B cell (primary cell): ENCODE data around the gene SLC4A5. TPM values are rescaled to one million over a fixed set of nuclear protein-coding genes. Genes with fewer than 3 reads are reported as not detected.

Experiments used
- ATAC-seq: fragments of 200-7000 bp; cut with Tn5 transposase; one replicate; pipeline ENCODE4 v1.10.0; 2021; ENCODE audit warnings: low read depth, mild to moderate bottlenecking, moderate number of reproducible peaks, moderate library complexity
- CTCF ChIA-PET: fragments of 350-600 bp; sonication (Branson Sonifier 250); formaldehyde crosslinking; loops from one replicate; lab custom pipeline; 2021; ENCODE audit warnings: antibody characterized with exemption, inconsistent platforms; lab: Charles Lee
- POLR2A ChIA-PET: fragments of 350-600 bp; sonication (Branson Sonifier 250); formaldehyde crosslinking; loops from one replicate; lab custom pipeline; 2021; ENCODE audit warnings: antibody characterized with exemption; lab: Charles Lee
- DNase-seq: peaks from one replicate; pipeline ENCODE4 v3.0.0; 2013
- H2AFZ ChIP-seq: 2 replicates; pipeline ENCODE4 v1.6.1; 2012; ENCODE audit warnings: mild to moderate bottlenecking, low read depth, low read length; ENCODE audit not compliant: insufficient read depth, poor library complexity, severe bottlenecking
- H3K27ac ChIP-seq, 2 donors: 1 replicate in 1 of 2; 2 replicates in 1 of 2; pipeline ENCODE4 v1.5.1; 2012 to 2013; ENCODE audit warnings: low read length in 2 of 2, mild to moderate bottlenecking in 2 of 2, moderate library complexity in 1 of 2
- H3K27me3 ChIP-seq, 4 experiments: fragments of 200-600 bp in 1 of 4; sonication (generic) in 1 of 4; replicated peaks in 1 of 4; 1 replicate in 2 of 4; 2 replicates in 2 of 4; pipeline versions ENCODE4 v1.6.1 to v1.7.0; 2013 to 2016; ENCODE audit warnings: low read length in 3 of 4, mild to moderate bottlenecking in 2 of 4, mixed read lengths in 1 of 4, moderate library complexity in 1 of 4; ENCODE audit not compliant: insufficient read depth in 4 of 4, control insufficient read depth in 3 of 4; ENCODE audit errors: control extremely low read depth in 1 of 4
- H3K36me3 ChIP-seq, 2 experiments: replicated peaks in 1 of 2; 1 replicate in 1 of 2; 2 replicates in 1 of 2; pipeline versions ENCODE4 v1.6.1 to v1.7.1; 2013; ENCODE audit warnings: low read length in 1 of 2; ENCODE audit not compliant: insufficient read depth in 2 of 2, control insufficient read depth in 1 of 2; ENCODE audit errors: control extremely low read depth in 1 of 2, extremely low read depth in 1 of 2
- H3K4me1 ChIP-seq, 2 donors: fragments of 200-600 bp in 1 of 2; sonication (generic) in 1 of 2; 1 replicate in 1 of 2; 2 replicates in 1 of 2; pipeline versions ENCODE4 v1.5.1 to v1.6.1; 2013 to 2017; ENCODE audit warnings: low read length in 2 of 2; ENCODE audit not compliant: control insufficient read depth in 2 of 2, insufficient read depth in 2 of 2
- H3K4me2 ChIP-seq: replicated peaks from 2 replicates; pipeline ENCODE3; 2012; ENCODE audit warnings: mild to moderate bottlenecking, low read depth, low read length; ENCODE audit not compliant: poor library complexity, severe bottlenecking
- H3K4me3 ChIP-seq, 5 experiments: fragments of 200-600 bp in 1 of 5; sonication (generic) in 1 of 5; 1 replicate in 3 of 5; 2 replicates in 2 of 5; pipeline versions ENCODE4 v1.5.1 to v1.7.0; 2011 to 2016; ENCODE audit warnings: low read length in 4 of 5, mild to moderate bottlenecking in 4 of 5, low read depth in 2 of 5, control low read depth in 1 of 5, moderate library complexity in 1 of 5; ENCODE audit not compliant: insufficient read depth in 1 of 5; ENCODE audit errors: control extremely low read depth in 1 of 5, extremely low read depth in 1 of 5
- H3K79me2 ChIP-seq: fragments of 200-600 bp; sonication (generic); one replicate; pipeline ENCODE4 v1.6.0; 2016; ENCODE audit warnings: low read length; ENCODE audit not compliant: control insufficient read depth, insufficient read depth
- H3K9ac ChIP-seq: fragments of 200-600 bp; sonication (generic); 2 replicates; pipeline ENCODE4 v1.6.1; 2017; ENCODE audit warnings: mild to moderate bottlenecking, low read length, moderate library complexity
- H3K9me3 ChIP-seq, 3 donors: one replicate each; pipeline versions ENCODE4 v1.6.1 to v1.7.1; 2013; ENCODE audit warnings: low read length in 2 of 3; ENCODE audit not compliant: control insufficient read depth in 2 of 3, insufficient read depth in 1 of 3; ENCODE audit errors: control extremely low read depth in 1 of 3
- H4K20me1 ChIP-seq: 2 replicates; pipeline ENCODE4 v1.6.0; 2012; ENCODE audit warnings: mild to moderate bottlenecking, low read length; ENCODE audit not compliant: insufficient read depth, control insufficient read depth, poor library complexity, severe bottlenecking
- H3K27ac Mint-ChIP-seq: one replicate; pipeline ENCODE4 v1.8.0; 2021; ENCODE audit warnings: mixed read lengths
- H3K27me3 Mint-ChIP-seq: one replicate; pipeline ENCODE4 v1.8.0; 2021; ENCODE audit warnings: mixed read lengths
- H3K4me1 Mint-ChIP-seq: one replicate; pipeline ENCODE4 v1.8.0; 2021; ENCODE audit warnings: mixed read lengths
- H3K4me3 Mint-ChIP-seq: one replicate; pipeline ENCODE4 v1.8.0; 2021; ENCODE audit warnings: mixed read lengths
- H3K9me3 Mint-ChIP-seq: one replicate; pipeline ENCODE4 v1.8.0; 2022; ENCODE audit warnings: mixed read lengths; ENCODE audit not compliant: insufficient read depth
- CTCF ChIP-seq: fragments of 200-600 bp; IDR thresholded peaks from one replicate; pipeline ENCODE4 v1.8.0; 2022; ENCODE audit warnings: antibody characterized with exemption, mild to moderate bottlenecking
- EZH2 ChIP-seq: IDR thresholded peaks from 2 replicates; pipeline ENCODE4 v1.6.1; 2012; ENCODE audit warnings: borderline replicate concordance, low read depth, mild to moderate bottlenecking, moderate library complexity, low read length; ENCODE audit not compliant: insufficient read depth, poor library complexity, severe bottlenecking
- WGBS: methylation state at CpG from one replicate; pipeline ENCODE4 v1.1.5; 2013; ENCODE audit warnings: missing lambda C conversion rate; ENCODE audit not compliant: insufficient coverage; 5-methylcytosine and 5-hydroxymethylcytosine counted together
- intact Hi-C: fragments of 100-400 bp; cut with micrococcal nuclease; formaldehyde crosslinking; loops from one replicate; pipeline ENCODE4 v1.10.0; 2022
- polyA plus RNA-seq: library from polyadenylated mRNA; depleted of rRNA; stranded (reverse); fragments of >200 nt; gene quantifications from 2 replicates; pipeline ENCODE4 v1.2.3, GENCODE V29; 2012
- total RNA-seq, 2 donors: library from RNA; stranded (reverse); fragments of 120-200 nt in 1 of 2; gene quantifications; 1 replicate in 1 of 2; 2 replicates in 1 of 2; pipeline versions ENCODE4 v1.2.3 to v1.2.4, GENCODE V29; 2013 to 2022

Gene SLC4A5
- total and polyA plus RNA-seq, 2 donors (not counting 1 experiment from before 2014, with no cell fraction given), result 3.3 to 9.7 TPM

- H3K4me3 Mint-ChIP-seq, result no peak overlapping the region
- no peaks in the 10 kb centered on the region for H3K9me3 Mint-ChIP-seq
- H3K27ac Mint-ChIP-seq, result no peak overlapping the region
- H3K4me2 ChIP-seq, result no peak overlapping the region
- H2AFZ ChIP-seq, result no peak overlapping the region
- H3K79me2 ChIP-seq, result no peaks in the 10 kb centered on the region
- 93% methylated on average over 7 of the region's 8 CpGs for whole genome bisulfite sequencing
- ChIA-PET POLR2A (interaction anchor here (0.5 kb wide), 1 partner anchor 430 kb away, joined by 3 read pairs; the partner anchor contains the start of gene SEMA4F), CTCF (no interaction called here)
- TF ChIP-seq CTCF, result no peak
- no peak for TF ChIP-seq EZH2
- H3K4me3 ChIP-seq, result no peak overlapping the region
- no peak overlapping the region for H3K9ac ChIP-seq
- no peaks in the 10 kb centered on the region for H3K27me3 Mint-ChIP-seq
- intact Hi-C loops, result no loop called here
- H3K27me3 ChIP-seq, result no peaks in the 10 kb centered on the region
- H3K36me3 ChIP-seq, result peaks cover 0 to 2% of the 10 kb centered on the region in 2 experiments
- no peak for ATAC-seq
- no peak overlapping the region for H3K27ac ChIP-seq
- no peak for DNase-seq
- no peaks in the 10 kb centered on the region for H3K9me3 ChIP-seq
- H4K20me1 ChIP-seq, result no peaks in the 10 kb centered on the region
- H3K4me1 Mint-ChIP-seq, result no peaks in the 10 kb centered on the region
- no peaks in the 10 kb centered on the region for H3K4me1 ChIP-seq
These were observed 119.1 kb downstream of the SLC4A5 start for GRCh38 chr2:74223941-74224770.

GRCh38 chr2:74222300-74222650 lies 120.9 kb downstream of the SLC4A5 start:
- ChIA-PET POLR2A (no interaction called here), CTCF (no interaction called here)
- H3K9me3 Mint-ChIP-seq, result no peaks in the 10 kb centered on the region
- WGBS, result 94% methylated on average over 6 of the region's 6 CpGs
- no peaks in the 10 kb centered on the region for H3K4me1 Mint-ChIP-seq
- no peak overlapping the region for H3K27ac Mint-ChIP-seq
- TF ChIP-seq CTCF (no peak), EZH2 (no peak)
- no peaks in the 10 kb centered on the region for H3K9me3 ChIP-seq
- intact Hi-C loops, result no loop called here
- H3K79me2 ChIP-seq, result no peaks in the 10 kb centered on the region
- no peak for ATAC-seq
- no peak for DNase-seq
- H3K27me3 Mint-ChIP-seq, result no peaks in the 10 kb centered on the region
- H3K4me3 Mint-ChIP-seq, result no peak overlapping the region
- no peaks in the 10 kb centered on the region for H3K27me3 ChIP-seq
- H3K4me1 ChIP-seq, result no peaks in the 10 kb centered on the region
- no peak overlapping the region for H2AFZ ChIP-seq
- no peaks in the 10 kb centered on the region for H4K20me1 ChIP-seq
- no peak overlapping the region for H3K4me2 ChIP-seq
- peaks cover 0 to 5% of the 10 kb centered on the region in 2 experiments for H3K36me3 ChIP-seq
- no peak overlapping the region for H3K27ac ChIP-seq
- no peak overlapping the region for H3K9ac ChIP-seq
- no peak overlapping the region for H3K4me3 ChIP-seq
